ENCODE measurements around the gene DOCK3.
"Not testable (repeated sequence)": the region's sequence is repeated elsewhere in the genome, so short reads cannot be mapped to it uniquely, and the experiment has no call there.

Gene DOCK3

GRCh38 chr3:51340013-51340829, 665.5 kb downstream of the DOCK3 start:
- peak in 1 of 3 donors; percentile 33 for DNase-seq

- no peak for DNase-seq
These were observed 666.4 kb downstream of the DOCK3 start for GRCh38 chr3:51340989-51341636.

GRCh38 chr3:51343918-51344687, 669.4 kb downstream of the DOCK3 start:
- DNase-seq, result peak in 1 of 3 donors; percentile 6

- DNase-seq, result no peak
These were observed 676.0 kb downstream of the DOCK3 start for GRCh38 chr3:51350751-51351150.

- no peak for DNase-seq
These were observed 678.4 kb downstream of the DOCK3 start for GRCh38 chr3:51353131-51353530.

GRCh38 chr3:51353691-51354090, 679.0 kb downstream of the DOCK3 start:
- peak; percentile 27 to 31 (median 30) for DNase-seq

GRCh38 chr3:51354172-51354571, 679.4 kb downstream of the DOCK3 start:
- DNase-seq, result no peak

GRCh38 chr3:51354731-51355615, 680.2 kb downstream of the DOCK3 start:
- no peak for DNase-seq

- no peak for DNase-seq
These were observed 681.3 kb downstream of the DOCK3 start for GRCh38 chr3:51355891-51356578.

- DNase-seq, result no peak
These were observed 683.1 kb downstream of the DOCK3 start for GRCh38 chr3:51357856-51358255.

- DNase-seq, result no peak
These were observed 684.3 kb downstream of the DOCK3 start for GRCh38 chr3:51358981-51359380.

- no peak for DNase-seq
These were observed 686.1 kb downstream of the DOCK3 start for GRCh38 chr3:51360806-51361205.

- DNase-seq, result no peak
These were observed 687.0 kb downstream of the DOCK3 start for GRCh38 chr3:51361746-51362145.

- DNase-seq, result no peak
These were observed 687.7 kb downstream of the DOCK3 start for GRCh38 chr3:51362476-51362875.

- not testable (repeated sequence) for DNase-seq
These were observed 693.5 kb downstream of the DOCK3 start for GRCh38 chr3:51368276-51368675.

GRCh38 chr3:51371943-51372557, 697.3 kb downstream of the DOCK3 start:
- DNase-seq, result peak; percentile 56 to 71 (median 70)

GRCh38 chr3:51373658-51374421, 699.1 kb downstream of the DOCK3 start:
- DNase-seq, result no peak

- no peak for DNase-seq
These were observed 699.7 kb downstream of the DOCK3 start for GRCh38 chr3:51374456-51374855.

GRCh38 chr3:51375136-51375535, 700.4 kb downstream of the DOCK3 start:
- DNase-seq, result no peak

- DNase-seq, result no peak
These were observed 700.8 kb downstream of the DOCK3 start for GRCh38 chr3:51375571-51375970.

GRCh38 chr3:51378065-51378464, 703.3 kb downstream of the DOCK3 start:
- no peak for DNase-seq
